HEK293 (cell line): ENCODE measurements around the gene KRTAP10-12.

Experiments
- REST ChIP-seq: fragments of 450-650 bp; formaldehyde crosslinking; IDR thresholded peaks from 2 replicates; pipeline ENCODE4 v1.5.1; 2016; ENCODE audit warnings: missing biosample characterization, missing genetic modification characterization
- ZNF114 ChIP-seq: fragments of 450-650 bp; formaldehyde crosslinking; IDR thresholded peaks from 2 replicates; pipeline ENCODE4 v1.5.0; 2017; ENCODE audit warnings: missing biosample characterization, missing genetic modification characterization
- ZNF777 ChIP-seq: fragments of 450-650 bp; formaldehyde crosslinking; IDR thresholded peaks from 2 replicates; pipeline ENCODE4 v1.5.1; 2017; ENCODE audit warnings: missing biosample characterization, missing genetic modification characterization, borderline replicate concordance

DNA sequence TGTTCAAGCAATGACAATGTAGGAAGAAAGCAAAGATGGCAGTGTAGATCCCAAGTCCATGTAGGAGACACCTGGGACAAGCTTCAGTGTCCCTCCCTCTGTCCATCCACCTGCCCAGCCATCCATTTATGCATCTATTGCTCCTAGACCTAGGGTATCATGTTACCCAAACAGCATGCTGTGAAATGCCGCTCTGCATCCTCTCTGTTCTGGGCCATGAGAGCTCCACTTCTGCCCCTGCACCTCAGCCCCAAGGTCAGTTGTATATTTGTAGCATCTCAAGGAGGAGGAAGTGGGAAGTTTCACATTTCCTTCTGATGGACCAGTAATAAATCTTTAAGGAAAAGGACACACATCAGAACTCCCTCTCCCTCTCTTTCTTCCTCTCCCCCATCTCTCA lies 42.3 kb downstream of the KRTAP10-12 start:
- TF ChIP-seq REST (tag by site-specific recombination), result no peak
- no peak for TF ChIP-seq ZNF114 (tag by site-specific recombination)
- TF ChIP-seq ZNF777 (tag by site-specific recombination), result no peak
